Measurements from ENCODE around the gene ANTXRL.
"Not testable (repeated sequence)": the region's sequence is repeated elsewhere in the genome, so short reads cannot be mapped to it uniquely, and the experiment has no call there.

The ANTXRL gene

DNA sequence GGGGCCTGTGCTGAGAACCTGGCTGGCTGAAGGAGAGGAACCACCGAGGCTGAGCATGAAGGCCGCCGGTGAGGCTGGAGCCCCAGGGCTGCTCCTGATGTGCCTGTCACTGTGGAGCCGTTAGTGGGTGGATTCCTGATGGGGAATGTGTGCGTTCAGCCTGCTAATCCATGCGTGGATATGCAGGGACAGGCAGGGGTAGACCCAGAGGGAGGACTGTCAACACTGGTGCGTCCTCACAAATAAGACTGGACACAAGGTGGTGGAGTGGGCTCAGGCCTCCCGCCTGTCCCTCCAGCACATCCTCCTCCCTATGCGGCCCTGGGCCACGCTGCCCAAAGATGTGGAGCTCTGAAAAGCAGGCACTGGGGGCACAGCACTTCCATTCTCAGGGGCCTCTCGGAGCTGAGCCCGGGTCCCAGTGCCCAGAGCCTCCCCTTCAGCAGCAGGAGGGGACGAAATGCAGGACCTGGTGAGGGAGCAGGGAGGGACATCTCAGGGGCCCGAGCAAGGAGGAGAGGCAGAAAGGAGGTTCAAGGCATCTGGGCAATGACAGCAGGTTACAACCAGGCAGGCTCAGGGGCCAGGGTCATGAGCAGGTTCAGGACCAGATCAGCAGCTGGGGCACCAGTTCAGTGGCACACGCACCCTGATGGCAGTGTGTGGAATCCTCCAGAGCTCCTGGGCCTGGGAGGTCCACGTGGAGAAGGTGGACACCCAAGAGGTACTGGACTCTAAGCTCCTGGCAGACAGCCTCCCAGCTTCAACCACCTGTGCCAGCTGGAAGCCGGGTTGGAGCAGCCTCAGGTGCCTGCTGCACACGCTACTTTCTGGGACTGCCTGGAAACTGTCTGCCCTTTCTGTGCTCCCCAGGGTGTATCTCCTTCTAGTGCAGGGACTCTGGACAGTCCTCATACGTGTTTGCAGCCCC is 33.5 kb upstream of the ANTXRL start:
- TF ChIP-seq POLR2AphosphoS5 (IDR thresholded peaks at IDR 0.05; ENCODE audit: low read depth) (no peak), SPI1 (IDR thresholded peaks at IDR 0.05; ENCODE audit: borderline replicate concordance, low read depth) (no peak), GABPA (IDR thresholded peaks at IDR 0.05; ENCODE audit: low read depth) (no peak)
- TF ChIP-seq, protein P1, sequence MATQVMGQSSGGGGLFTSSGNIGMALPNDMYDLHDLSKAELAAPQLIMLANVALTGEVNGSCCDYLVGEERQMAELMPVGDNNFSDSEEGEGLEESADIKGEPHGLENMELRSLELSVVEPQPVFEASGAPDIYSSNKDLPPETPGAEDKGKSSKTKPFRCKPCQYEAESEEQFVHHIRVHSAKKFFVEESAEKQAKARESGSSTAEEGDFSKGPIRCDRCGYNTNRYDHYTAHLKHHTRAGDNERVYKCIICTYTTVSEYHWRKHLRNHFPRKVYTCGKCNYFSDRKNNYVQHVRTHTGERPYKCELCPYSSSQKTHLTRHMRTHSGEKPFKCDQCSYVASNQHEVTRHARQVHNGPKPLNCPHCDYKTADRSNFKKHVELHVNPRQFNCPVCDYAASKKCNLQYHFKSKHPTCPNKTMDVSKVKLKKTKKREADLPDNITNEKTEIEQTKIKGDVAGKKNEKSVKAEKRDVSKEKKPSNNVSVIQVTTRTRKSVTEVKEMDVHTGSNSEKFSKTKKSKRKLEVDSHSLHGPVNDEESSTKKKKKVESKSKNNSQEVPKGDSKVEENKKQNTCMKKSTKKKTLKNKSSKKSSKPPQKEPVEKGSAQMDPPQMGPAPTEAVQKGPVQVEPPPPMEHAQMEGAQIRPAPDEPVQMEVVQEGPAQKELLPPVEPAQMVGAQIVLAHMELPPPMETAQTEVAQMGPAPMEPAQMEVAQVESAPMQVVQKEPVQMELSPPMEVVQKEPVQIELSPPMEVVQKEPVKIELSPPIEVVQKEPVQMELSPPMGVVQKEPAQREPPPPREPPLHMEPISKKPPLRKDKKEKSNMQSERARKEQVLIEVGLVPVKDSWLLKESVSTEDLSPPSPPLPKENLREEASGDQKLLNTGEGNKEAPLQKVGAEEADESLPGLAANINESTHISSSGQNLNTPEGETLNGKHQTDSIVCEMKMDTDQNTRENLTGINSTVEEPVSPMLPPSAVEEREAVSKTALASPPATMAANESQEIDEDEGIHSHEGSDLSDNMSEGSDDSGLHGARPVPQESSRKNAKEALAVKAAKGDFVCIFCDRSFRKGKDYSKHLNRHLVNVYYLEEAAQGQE (IDR thresholded peaks at IDR 0.05; ENCODE audit: insufficient replicate concordance, low read depth), result no peak
- TF ChIP-seq, protein P2, sequence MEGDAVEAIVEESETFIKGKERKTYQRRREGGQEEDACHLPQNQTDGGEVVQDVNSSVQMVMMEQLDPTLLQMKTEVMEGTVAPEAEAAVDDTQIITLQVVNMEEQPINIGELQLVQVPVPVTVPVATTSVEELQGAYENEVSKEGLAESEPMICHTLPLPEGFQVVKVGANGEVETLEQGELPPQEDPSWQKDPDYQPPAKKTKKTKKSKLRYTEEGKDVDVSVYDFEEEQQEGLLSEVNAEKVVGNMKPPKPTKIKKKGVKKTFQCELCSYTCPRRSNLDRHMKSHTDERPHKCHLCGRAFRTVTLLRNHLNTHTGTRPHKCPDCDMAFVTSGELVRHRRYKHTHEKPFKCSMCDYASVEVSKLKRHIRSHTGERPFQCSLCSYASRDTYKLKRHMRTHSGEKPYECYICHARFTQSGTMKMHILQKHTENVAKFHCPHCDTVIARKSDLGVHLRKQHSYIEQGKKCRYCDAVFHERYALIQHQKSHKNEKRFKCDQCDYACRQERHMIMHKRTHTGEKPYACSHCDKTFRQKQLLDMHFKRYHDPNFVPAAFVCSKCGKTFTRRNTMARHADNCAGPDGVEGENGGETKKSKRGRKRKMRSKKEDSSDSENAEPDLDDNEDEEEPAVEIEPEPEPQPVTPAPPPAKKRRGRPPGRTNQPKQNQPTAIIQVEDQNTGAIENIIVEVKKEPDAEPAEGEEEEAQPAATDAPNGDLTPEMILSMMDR (IDR thresholded peaks at IDR 0.05; ENCODE audit: insufficient read depth, low read length), result no peak
- DNase-seq (ENCODE audit: low read depth in 1 of 2, low spot score in 1 of 2), result no peak
- no peaks in the 10 kb centered on the region for H3K27me3 ChIP-seq (ENCODE audit: insufficient read depth, poor library complexity, severe bottlenecking)
- no peak overlapping the region for H3K4me3 ChIP-seq (replicated peaks; ENCODE audit: insufficient read depth, low read length)
- no peak overlapping the region for H3K27ac ChIP-seq (replicated peaks)

DNA sequence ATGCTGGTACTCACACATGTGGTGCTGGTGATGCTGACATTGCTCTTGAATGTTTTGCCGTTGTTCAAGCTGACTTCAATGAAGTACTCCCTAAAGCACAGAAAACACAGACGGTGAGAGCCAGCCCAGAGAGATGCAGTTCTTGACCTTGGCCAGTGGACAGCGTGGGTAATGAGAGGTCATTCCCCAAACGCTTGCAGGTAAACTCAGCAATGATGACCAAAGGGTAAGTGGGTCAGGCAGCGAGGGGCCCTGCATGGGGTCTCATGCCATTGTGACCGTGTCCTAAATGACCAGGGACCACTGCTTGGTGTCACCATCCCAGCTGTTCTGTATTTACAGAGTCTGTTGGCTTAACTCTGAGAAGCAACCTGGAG is 32.8 kb upstream of the ANTXRL start:
- TF ChIP-seq SPI1 (IDR thresholded peaks at IDR 0.05; ENCODE audit: borderline replicate concordance, low read depth) (no peak), POLR2AphosphoS5 (IDR thresholded peaks at IDR 0.05; ENCODE audit: low read depth) (no peak), GABPA (IDR thresholded peaks at IDR 0.05; ENCODE audit: low read depth) (no peak)
- TF ChIP-seq, protein P1 (IDR thresholded peaks at IDR 0.05; ENCODE audit: insufficient replicate concordance, low read depth), result no peak
- TF ChIP-seq, protein P2 (IDR thresholded peaks at IDR 0.05; ENCODE audit: insufficient read depth, low read length), result no peak
- H3K4me3 ChIP-seq (replicated peaks; ENCODE audit: insufficient read depth, low read length), result no peak overlapping the region
- DNase-seq (ENCODE audit: low read depth in 1 of 2, low spot score in 1 of 2), result no peak
- H3K27ac ChIP-seq (replicated peaks), result no peak overlapping the region
- no peaks in the 10 kb centered on the region for H3K27me3 ChIP-seq (ENCODE audit: insufficient read depth, poor library complexity, severe bottlenecking)

DNA sequence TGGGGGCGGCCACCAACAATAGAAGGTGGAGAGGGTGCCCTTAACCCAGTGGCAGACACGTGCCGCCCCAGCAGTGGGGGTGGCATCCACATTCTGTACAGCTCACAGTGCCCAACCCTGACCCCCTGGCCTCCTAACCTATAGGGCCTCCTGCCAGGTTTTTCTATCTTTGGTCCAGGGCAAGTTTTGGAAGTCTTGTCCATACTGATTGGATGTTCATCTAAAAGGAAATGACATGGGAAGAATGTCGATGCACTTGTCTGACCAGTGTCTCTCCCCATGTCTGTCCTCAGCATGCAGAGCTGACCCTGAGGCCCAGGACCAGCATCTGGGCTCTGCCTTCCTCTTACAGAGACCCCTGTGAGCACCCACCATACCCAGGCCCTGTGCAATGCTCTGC is 32.3 kb upstream of the ANTXRL start:
- TF ChIP-seq, protein P2 (IDR thresholded peaks at IDR 0.05; ENCODE audit: insufficient read depth, low read length), result no peak
- TF ChIP-seq GABPA (IDR thresholded peaks at IDR 0.05; ENCODE audit: low read depth) (no peak), POLR2AphosphoS5 (IDR thresholded peaks at IDR 0.05; ENCODE audit: low read depth) (no peak), SPI1 (IDR thresholded peaks at IDR 0.05; ENCODE audit: borderline replicate concordance, low read depth) (no peak)
- TF ChIP-seq, protein P1 (IDR thresholded peaks at IDR 0.05; ENCODE audit: insufficient replicate concordance, low read depth), result no peak
- DNase-seq (ENCODE audit: low read depth in 1 of 2, low spot score in 1 of 2), result no peak
- Histone ChIP-seq H3K4me3 (replicated peaks; ENCODE audit: insufficient read depth, low read length) (no peak overlapping the region), H3K27me3 (ENCODE audit: insufficient read depth, poor library complexity, severe bottlenecking) (no peaks in the 10 kb centered on the region), H3K27ac (replicated peaks) (no peak overlapping the region)

DNA sequence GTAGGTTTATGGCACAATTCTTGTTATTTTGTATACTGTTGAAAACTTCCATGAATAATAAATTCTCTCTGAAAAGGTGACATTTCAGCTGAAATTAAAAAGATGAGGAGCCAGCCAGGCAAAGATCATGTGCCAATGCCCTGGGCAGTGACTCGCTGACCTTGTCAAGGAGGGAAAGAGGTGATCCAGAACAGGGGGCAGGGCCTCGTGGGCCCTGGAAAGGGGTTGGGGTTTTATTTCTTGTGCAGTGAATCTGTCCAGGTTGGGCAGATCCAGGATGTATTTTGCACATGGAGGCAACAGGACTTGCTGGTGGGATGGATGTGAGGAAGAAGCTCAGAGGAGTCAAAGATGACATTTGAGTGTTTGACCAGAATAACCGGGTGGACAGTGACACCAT is 31.6 kb upstream of the ANTXRL start:
- H3K4me3 ChIP-seq (replicated peaks; ENCODE audit: insufficient read depth, low read length); DNase-seq (ENCODE audit: low read depth in 1 of 2, low spot score in 1 of 2); H3K27ac ChIP-seq (replicated peaks); H3K27me3 ChIP-seq (ENCODE audit: insufficient read depth, poor library complexity, severe bottlenecking): not testable (repeated sequence)

Measured in HL-60 (cell line).